NCI-H2227 (cell line): ENCODE results near the gene TRIM15.

ENCODE experiments used
- DNase-seq: peaks from one replicate; lab custom pipeline; 2025; ENCODE audit not compliant: unreplicated experiment; lab: John Stamatoyannopoulos, UW

Gene TRIM15

GRCh38 chr6:30145818-30146217 is 17.5 kb upstream of the TRIM15 start:
- DNase-seq: no peak

GRCh38 chr6:30147096-30147495 is 16.2 kb upstream of the TRIM15 start:
- no peak for DNase-seq

GRCh38 chr6:30149234-30149633 is 14.1 kb upstream of the TRIM15 start:
- DNase-seq: no peak

DNA sequence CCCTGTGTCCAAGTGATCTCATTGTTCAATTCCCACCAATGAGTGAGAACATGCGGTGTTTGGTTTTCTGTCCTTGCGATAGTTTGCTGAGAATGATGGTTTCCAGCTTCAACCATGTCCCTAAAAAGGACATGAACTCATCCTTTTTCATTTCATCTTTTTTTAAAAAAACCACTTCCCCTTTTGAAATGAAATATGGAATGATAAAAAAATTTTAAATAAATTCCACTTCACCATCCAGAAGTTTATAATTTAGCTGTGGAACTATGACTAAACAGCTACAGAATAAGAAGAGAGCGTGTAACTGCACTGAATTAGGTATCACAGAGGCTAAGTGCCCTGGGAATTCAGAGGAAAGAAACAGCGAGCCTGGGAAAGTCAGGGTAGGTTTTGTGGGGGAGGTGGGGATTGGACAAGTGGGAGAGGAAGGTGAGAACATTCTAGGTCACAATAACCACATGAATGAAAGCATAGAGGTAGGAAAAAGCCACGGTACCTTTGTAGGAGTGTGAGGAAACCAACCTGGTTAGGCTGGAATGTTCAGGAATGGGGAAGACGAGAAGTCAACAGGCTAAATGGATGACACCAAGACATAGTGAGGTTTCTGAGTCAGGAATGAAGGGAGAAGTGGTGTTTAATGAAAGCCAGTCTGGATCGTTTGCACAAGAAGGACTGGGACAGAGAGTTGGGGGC is 13.3 kb upstream of the TRIM15 start:
- no peak for DNase-seq

DNA sequence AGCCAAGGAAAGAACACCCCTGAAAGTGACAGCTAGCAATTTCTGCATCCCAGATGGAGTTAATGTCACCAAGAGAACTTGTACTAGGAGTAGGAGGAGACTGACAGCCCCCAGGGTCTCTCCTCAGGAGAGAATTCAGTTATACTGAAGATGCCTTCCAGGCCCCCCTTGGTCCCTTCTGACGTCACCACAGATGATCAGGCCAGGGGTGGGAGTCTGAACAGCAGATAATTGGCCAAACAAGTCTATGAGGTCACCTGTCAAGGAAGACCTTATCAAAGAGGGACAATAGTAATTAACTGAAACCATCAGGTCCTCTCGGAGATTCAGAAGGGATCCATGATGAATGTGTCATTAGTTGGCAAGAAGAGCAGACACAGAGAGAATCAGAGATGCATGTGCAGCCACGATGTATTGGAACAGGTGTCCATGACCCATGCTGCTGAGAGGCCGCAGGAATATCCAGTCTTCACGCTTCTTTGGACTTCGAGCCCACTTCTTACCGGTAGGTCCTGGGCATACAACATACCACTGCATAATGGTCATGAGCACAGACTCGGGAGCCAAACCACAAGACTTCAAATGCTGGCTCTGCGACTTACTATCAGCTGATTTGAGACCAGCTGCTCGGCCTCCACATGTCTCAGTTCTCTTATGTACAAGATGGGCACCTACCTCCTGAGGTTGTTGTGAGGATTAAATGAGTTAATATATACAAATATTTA is 12.5 kb upstream of the TRIM15 start:
- DNase-seq: no peak

DNA sequence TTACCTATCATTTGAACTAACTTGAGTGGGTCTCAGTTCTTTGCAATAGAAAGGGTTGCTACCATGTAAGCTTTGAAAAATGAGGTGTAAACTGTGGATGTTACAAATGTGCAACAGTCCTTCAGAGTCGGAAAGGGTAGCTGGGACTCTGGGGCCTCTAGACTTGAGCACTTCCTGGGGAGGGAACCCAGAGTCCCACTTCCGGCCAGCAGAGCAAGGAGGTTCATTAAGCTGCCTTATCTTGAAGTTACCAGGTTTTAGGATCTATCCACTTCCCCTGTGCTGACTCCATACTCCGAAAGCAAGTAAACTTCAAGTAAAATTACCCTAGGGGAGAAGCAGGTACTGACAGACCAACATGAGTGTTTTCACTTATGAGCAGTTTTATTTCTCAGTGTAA is 11.8 kb upstream of the TRIM15 start:
- DNase-seq: no peak

GRCh38 chr6:30152016-30152673 is 11.2 kb upstream of the TRIM15 start:
- DNase-seq: no peak

DNA sequence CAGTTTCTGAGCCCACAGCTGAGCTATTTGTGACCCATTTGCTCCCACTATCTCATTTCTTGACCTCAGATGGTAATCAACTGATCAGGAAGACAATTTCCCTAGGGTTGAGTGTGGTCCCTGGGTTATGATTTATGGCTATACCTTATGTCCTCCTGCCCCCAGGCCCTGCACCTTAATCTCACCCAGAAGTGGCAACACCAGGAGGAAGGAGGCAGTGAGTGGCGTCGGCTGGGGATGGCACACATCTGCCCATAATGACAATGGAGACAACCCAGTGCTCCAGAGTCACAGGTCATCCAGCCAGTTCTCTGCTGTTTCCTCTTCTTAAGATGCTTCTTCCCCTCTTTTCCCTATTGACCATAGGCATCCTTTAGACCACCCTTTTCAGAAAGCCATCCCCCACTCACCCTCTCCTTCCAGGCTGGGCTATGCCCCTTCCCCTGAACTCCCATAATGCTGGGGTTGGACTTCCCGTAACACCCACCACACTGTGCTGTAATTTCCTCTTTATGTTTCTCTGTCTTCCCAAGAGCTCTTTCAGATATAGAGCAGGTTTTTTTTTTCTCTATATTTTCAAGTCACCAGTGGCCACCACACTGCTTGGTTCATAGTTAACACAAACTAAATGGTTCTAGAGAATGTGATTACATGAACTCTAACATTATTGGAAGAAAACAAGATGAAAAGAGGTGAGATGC is 10.3 kb upstream of the TRIM15 start:
- DNase-seq: no peak

GRCh38 chr6:30154061-30154460 is 9.3 kb upstream of the TRIM15 start:
- DNase-seq: no peak

DNA sequence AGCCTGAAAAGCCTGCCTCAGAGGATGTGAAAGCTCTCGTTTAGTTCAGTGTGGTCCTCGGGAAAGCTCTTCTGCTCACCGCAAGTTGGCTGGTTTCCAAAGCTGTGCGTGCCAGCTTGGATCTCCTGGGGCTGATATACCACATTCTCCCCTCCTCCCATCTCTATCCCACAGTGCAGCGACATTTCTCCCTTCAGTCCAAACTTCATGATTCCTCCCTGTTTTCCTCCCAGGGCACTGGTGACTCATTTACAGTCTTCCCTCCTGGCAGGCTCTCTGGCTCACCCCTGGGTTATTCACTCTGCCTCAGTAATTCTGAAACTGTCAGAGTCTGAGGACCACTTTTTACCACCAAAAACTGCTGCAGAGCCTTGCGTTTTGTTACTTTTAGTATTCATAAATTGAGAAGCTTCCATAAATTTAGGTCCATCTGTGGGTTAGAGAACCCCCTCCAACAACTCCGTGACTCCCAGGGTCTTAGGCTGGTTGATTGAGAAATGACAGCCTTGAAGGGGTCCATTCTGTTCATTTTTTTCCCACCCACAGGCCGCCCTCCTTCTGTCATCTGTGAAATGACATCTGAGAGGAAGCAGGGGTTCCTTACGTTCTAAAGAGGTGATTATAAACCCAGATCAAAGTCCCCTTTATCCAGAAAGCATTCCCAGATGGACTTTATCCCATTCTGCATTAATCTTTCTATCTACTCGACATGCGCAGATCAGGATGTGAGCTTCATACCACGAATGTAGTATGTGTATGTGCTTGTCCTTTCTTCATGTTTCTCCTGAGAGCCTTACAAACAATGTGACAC is 8.4 kb upstream of the TRIM15 start:
- no peak for DNase-seq

DNA sequence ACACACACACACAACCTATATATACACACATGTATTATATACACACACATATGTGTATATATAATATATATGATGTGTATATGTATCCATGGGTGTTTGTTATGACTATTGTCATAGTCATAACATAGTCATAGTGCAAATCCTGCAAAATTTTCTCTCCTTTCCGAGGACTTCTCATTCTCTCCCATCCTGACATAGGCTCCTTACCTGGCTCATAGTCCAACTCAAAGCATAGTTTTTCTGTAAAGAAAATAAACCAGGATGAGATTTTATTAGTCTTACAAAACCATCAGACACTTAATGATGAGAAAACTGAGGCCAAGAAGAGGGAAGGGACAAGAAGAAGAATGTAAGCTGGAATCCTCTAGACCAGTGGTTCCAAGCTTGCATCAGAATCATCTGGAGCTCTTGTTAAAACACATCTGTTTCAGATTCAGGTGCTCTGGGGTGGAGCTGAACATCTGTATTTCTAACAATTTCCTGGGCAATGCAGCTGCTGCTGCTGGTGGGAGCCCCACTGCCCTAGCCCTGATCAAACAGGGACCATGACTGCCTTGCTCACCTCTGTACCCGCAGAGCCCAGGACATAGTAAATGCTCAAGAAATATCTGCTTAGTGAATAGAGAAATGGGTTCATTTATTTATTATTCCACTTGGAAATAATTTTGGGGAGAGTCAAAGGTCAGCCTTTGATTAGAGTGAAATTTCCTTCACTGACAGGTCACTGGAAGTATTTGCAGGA is 7.7 kb upstream of the TRIM15 start:
- DNase-seq: no peak

GRCh38 chr6:30156262-30156599 is 7.1 kb upstream of the TRIM15 start:
- DNase-seq: no peak

DNA sequence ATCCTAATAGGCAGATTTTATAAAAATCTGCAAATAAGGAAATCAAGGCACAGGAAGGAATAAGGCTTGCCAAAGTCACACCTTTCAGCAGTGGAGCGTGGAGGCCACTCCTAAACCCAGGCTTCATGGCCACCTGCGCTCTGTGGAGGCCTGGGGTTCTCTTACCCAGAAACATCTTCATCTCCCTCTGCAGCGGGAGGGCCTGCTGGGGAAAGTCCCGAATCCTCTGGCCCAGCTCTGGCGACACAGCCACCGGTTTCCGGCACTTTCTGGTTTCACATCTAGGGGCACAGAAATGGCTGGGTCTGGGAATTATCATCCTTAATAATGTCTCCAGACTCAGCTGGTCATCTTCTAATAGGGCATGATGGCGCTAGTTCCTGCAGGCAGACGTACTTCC is 6.6 kb upstream of the TRIM15 start:
- DNase-seq: no peak

GRCh38 chr6:30157581-30157980 is 5.8 kb upstream of the TRIM15 start:
- no peak for DNase-seq

DNA sequence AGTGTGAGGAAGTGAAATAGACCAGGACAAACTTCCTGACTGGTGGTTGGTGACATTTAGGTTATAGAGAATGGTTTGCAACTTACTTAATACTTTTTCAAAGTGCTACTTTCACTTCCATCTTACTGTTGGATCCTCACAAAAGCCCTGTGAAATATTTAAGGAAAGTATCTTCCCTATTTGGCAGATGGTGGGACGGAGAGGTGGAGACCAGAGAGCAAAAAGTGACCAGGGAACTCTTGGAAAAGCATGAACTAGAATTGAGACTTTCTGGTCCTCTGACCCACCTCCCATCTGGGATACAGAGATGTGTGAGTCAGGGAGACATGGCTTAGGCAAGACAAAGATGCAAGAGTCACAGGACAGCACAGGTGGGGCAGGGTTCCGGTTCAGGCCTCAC is 5.3 kb upstream of the TRIM15 start:
- DNase-seq: no peak

GRCh38 chr6:30158475-30159040 is 4.8 kb upstream of the TRIM15 start:
- no peak for DNase-seq

DNA sequence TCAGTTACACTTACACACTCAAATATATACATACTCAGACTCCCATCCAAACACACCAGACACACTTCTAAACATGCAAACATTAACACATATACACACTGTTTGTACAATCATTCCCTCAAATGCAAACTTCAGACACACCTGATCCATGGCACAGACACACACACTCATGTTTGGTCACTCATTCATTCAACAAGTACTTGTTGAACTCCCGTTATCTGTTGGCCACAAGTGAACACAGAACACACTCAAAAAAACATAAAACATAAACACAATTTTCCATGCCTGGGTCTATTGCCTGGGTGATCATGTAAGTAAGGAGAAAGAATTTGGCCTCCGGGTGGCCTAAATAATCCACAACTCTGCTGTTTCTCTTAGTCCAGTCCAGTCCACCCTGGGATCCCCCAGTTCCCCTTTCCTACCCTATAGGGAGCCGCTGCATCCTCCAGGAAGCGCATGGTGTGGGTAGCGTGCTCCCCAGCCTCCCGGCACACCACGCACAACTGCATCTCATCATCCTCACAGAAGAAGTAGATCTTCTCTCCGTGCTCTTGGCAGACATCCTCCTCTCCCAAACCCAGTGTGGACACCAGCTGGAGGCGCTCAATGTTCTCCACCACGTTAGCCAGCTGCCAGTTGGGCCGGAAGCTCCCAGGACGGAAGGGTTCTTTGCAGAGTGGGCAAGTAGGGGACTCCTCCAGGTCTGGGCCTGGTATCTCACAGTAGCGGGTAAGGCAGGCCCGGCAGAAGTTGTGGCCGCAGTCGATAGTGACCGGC is 3.1 kb upstream of the TRIM15 start:
- no peak for DNase-seq

- no peak for DNase-seq
Observed at GRCh38 chr6:30160785-30161531, 2.4 kb upstream of the TRIM15 start, which contains the start of gene TRIM10. Gene TRIM10, minus strand, starts transcription at chr6:30161211. Its CDS starts 353 bp downstream, at chr6:30160858.
